IMR-90 (cell line): ENCODE results near the gene GAB1. TPM values are rescaled to one million over a fixed set of nuclear protein-coding genes. Genes with fewer than 3 reads are reported as not detected.

ENCODE experiments used
- ATAC-seq: fragments of 200-7000 bp; cut with Tn5 transposase; 2 replicates; pipeline ENCODE4 v1.9.1; 2020; ENCODE audit warnings: low read depth, mild to moderate bottlenecking, moderate library complexity
- BruUV-seq: library from RNA; stranded (reverse); fragments of 400-500 nt; replicated peaks from 2 replicates; lab custom pipeline; 2021; lab: Mats Ljungman, UMichigan
- CTCF ChIA-PET: fragments of 300-600 bp; formaldehyde crosslinking; extraction: SDS; loops from one replicate; lab custom pipeline; 2021; ENCODE audit warnings: antibody characterized with exemption; lab: Yijun Ruan, JAX
- POLR2A ChIA-PET: fragments of 300-600 bp; sonication (Branson Sonifier 250); formaldehyde crosslinking; loops from one replicate; lab custom pipeline; 2022; ENCODE audit warnings: antibody characterized with exemption; ENCODE audit not compliant: unreplicated experiment; lab: Charles Lee
- DNase-seq: peaks from one replicate; pipeline ENCODE4 v3.0.0; 2013
- H2AFZ ChIP-seq: replicated peaks from 2 replicates; pipeline ENCODE3; 2013; ENCODE audit warnings: low read length, mild to moderate bottlenecking; ENCODE audit not compliant: poor library complexity
- H2AK5ac ChIP-seq: 2 replicates; pipeline ENCODE4 v1.6.1; 2013; ENCODE audit warnings: low read depth, low read length, inconsistent platforms
- H2AK9ac ChIP-seq: replicated peaks from 2 replicates; pipeline ENCODE3; 2013; ENCODE audit warnings: mild to moderate bottlenecking, low read depth, low read length, moderate library complexity; ENCODE audit not compliant: poor library complexity
- H2BK120ac ChIP-seq: 2 replicates; pipeline ENCODE4 v1.6.1; 2013; ENCODE audit warnings: low read depth, low read length, inconsistent platforms
- H2BK15ac ChIP-seq: 3 replicates; pipeline ENCODE4 v1.6.1; 2013; ENCODE audit warnings: low read depth, low read length, inconsistent platforms
- H2BK20ac ChIP-seq: 2 replicates; pipeline ENCODE4 v1.6.1; 2013; ENCODE audit warnings: low read depth, mild to moderate bottlenecking, inconsistent platforms, low read length, moderate library complexity
- H2BK5ac ChIP-seq: 2 replicates; pipeline ENCODE4 v1.6.1; 2013; ENCODE audit warnings: mild to moderate bottlenecking, low read depth, low read length, inconsistent platforms; ENCODE audit not compliant: poor library complexity, severe bottlenecking
- H3K14ac ChIP-seq: replicated peaks from 2 replicates; pipeline ENCODE4 v1.6.1; 2013; ENCODE audit warnings: low read depth, low read length, inconsistent platforms
- H3K18ac ChIP-seq: 2 replicates; pipeline ENCODE4 v1.6.1; 2013; ENCODE audit warnings: low read depth, low read length, control low read depth
- H3K23ac ChIP-seq: 2 replicates; pipeline ENCODE4 v1.6.1; 2013; ENCODE audit warnings: low read depth, low read length, inconsistent platforms
- H3K27ac ChIP-seq: 2 replicates; pipeline ENCODE4 v1.5.1; 2013; ENCODE audit warnings: mild to moderate bottlenecking, control low read depth, low read length; ENCODE audit not compliant: insufficient read depth
- H3K27me3 ChIP-seq: 2 replicates; pipeline ENCODE4 v1.6.1; 2013; ENCODE audit warnings: low read length; ENCODE audit not compliant: control insufficient read depth, insufficient read depth
- H3K36me3 ChIP-seq: 2 replicates; pipeline ENCODE4 v1.6.1; 2013; ENCODE audit warnings: low read length, mixed read lengths; ENCODE audit not compliant: control insufficient read depth, insufficient read depth
- H3K4ac ChIP-seq: 2 replicates; pipeline ENCODE4 v1.6.1; 2013; ENCODE audit warnings: low read depth, low read length, inconsistent platforms
- H3K4me1 ChIP-seq: 2 replicates; pipeline ENCODE4 v1.6.1; 2013; ENCODE audit warnings: low read length, mixed read lengths; ENCODE audit not compliant: control insufficient read depth, insufficient read depth
- H3K4me2 ChIP-seq: 2 replicates; pipeline ENCODE4 v1.6.1; 2013; ENCODE audit warnings: low read depth, mild to moderate bottlenecking, control low read depth, low read length, moderate library complexity
- H3K4me3 ChIP-seq: 2 replicates; pipeline ENCODE4 v1.5.1; 2013; ENCODE audit warnings: low read depth, mild to moderate bottlenecking, control low read depth, low read length, moderate library complexity; ENCODE audit not compliant: insufficient read depth
- H3K56ac ChIP-seq: 2 replicates; pipeline ENCODE4 v1.6.1; 2013; ENCODE audit warnings: low read length, inconsistent platforms; ENCODE audit not compliant: insufficient read depth; ENCODE audit errors: extremely low read depth
- H3K79me1 ChIP-seq, 2 experiments: 2 replicates each; pipeline ENCODE4 v1.6.1; 2013; ENCODE audit warnings: low read length in 2 of 2, inconsistent platforms in 1 of 2, low read depth in 1 of 2
- H3K9ac ChIP-seq: 2 replicates; pipeline ENCODE4 v1.6.1; 2013; ENCODE audit warnings: low read depth, low read length, control low read depth
- H3K9me1 ChIP-seq: 2 replicates; pipeline ENCODE4 v1.6.1; 2013; ENCODE audit warnings: low read length, inconsistent platforms; ENCODE audit not compliant: insufficient read depth
- H3K9me3 ChIP-seq: 2 replicates; pipeline ENCODE4 v1.6.1; 2013; ENCODE audit warnings: low read length; ENCODE audit not compliant: control insufficient read depth, insufficient read depth
- H4K20me1 ChIP-seq: 2 replicates; pipeline ENCODE4 v1.6.1; 2013; ENCODE audit warnings: low read length, inconsistent platforms; ENCODE audit not compliant: insufficient read depth
- H4K5ac ChIP-seq: 2 replicates; pipeline ENCODE4 v1.6.1; 2013; ENCODE audit warnings: mild to moderate bottlenecking, low read depth, low read length, control low read depth
- H4K8ac ChIP-seq, 2 experiments: 2 replicates each; pipeline ENCODE4 v1.6.1; 2013; ENCODE audit warnings: low read depth in 2 of 2, low read length in 2 of 2, control low read depth in 1 of 2, inconsistent platforms in 1 of 2
- H4K91ac ChIP-seq: 2 replicates; pipeline ENCODE4 v1.6.1; 2013; ENCODE audit warnings: low read depth, low read length, inconsistent platforms; ENCODE audit not compliant: insufficient read depth
- BHLHE40 ChIP-seq: fragments of 150-350 bp; IDR thresholded peaks from 2 replicates; pipeline ENCODE4 v1.6.1; 2016; ENCODE audit warnings: mild to moderate bottlenecking, low read depth, low read length
- ELK1 ChIP-seq: fragments of 150-350 bp; IDR thresholded peaks from 2 replicates; pipeline ENCODE4 v1.6.1; 2016; ENCODE audit warnings: low read depth, mild to moderate bottlenecking, low read length, moderate library complexity, borderline replicate concordance
- MAFK ChIP-seq: IDR thresholded peaks from 2 replicates; pipeline ENCODE4 v1.6.1; 2012; ENCODE audit warnings: low read depth, low read length, improper control_type of control experiment
- MAZ ChIP-seq: IDR thresholded peaks from 2 replicates; pipeline ENCODE4 v1.6.1; 2012; ENCODE audit warnings: low read depth, mild to moderate bottlenecking, low read length, improper control_type of control experiment, moderate library complexity, borderline replicate concordance
- MXI1 ChIP-seq: IDR thresholded peaks from 2 replicates; pipeline ENCODE4 v1.6.1; 2012; ENCODE audit warnings: low read depth, mild to moderate bottlenecking, low read length, moderate library complexity, borderline replicate concordance
- RAD21 ChIP-seq: IDR thresholded peaks from 2 replicates; pipeline ENCODE4 v1.6.1; 2012; ENCODE audit warnings: low read length, improper control_type of control experiment
- RCOR1 ChIP-seq: IDR thresholded peaks from 2 replicates; pipeline ENCODE4 v1.6.1; 2012; ENCODE audit warnings: mild to moderate bottlenecking, low read length, improper control_type of control experiment; ENCODE audit not compliant: insufficient replicate concordance
- WGBS, 2 experiments: methylation state at CpG; one replicate each; pipeline versions ENCODE4 v1.1.5 to v1.1.7; 2013; ENCODE audit warnings: missing lambda C conversion rate in 2 of 2; ENCODE audit not compliant: insufficient read length in 1 of 2; ENCODE audit errors: extremely low coverage in 2 of 2; 5-methylcytosine and 5-hydroxymethylcytosine counted together
- dilution Hi-C: fragments of 300-500 bp; cut with HindIII; formaldehyde crosslinking; loops from one replicate; pipeline ENCODE4 v1.14.3; 2018; ENCODE audit warnings: low sequenced_read_pairs; ENCODE audit not compliant: unreplicated experiment
- in situ Hi-C: fragments of 300-500 bp; cut with MboI; formaldehyde crosslinking; loops from 3 replicates; pipeline ENCODE4 v1.14.3; 2019; ENCODE audit warnings: low sequenced_read_pairs, inconsistent platforms, mixed read lengths
- intact Hi-C: fragments of 100-400 bp; cut with micrococcal nuclease; formaldehyde crosslinking; loops from 2 replicates; pipeline ENCODE4 v1.10.0; 2022
- polyA plus RNA-seq, 3 experiments: library from polyadenylated mRNA; depleted of rRNA; stranded (reverse); fragments of >200 nt; gene quantifications; 2 replicates each; pipeline ENCODE4 v1.2.3, GENCODE V29; 2012; ENCODE audit warnings: low replicate concordance in 1 of 3
- total RNA-seq: library from RNA; depleted of rRNA; stranded (reverse); fragments of >200 nt; gene quantifications from 2 replicates; pipeline ENCODE4 v1.2.3, GENCODE V29; 2012
- TF ChIP-seq, protein P1 (sequence below): conservative IDR thresholded peaks from 2 replicates; pipeline ENCODE4 v1.5.1; 2012; ENCODE audit warnings: mild to moderate bottlenecking, low read depth, low read length, improper control_type of control experiment

GAB1 gene
- total and polyA plus RNA-seq, 2 of the 4 experiments (the other 2 are of a cell fraction) = 2.8 to 12.0 TPM

GRCh38 chr4:143364063-143364462 lies 27.4 kb downstream of the GAB1 start:
- in situ Hi-C loops = no loop called here
- H3K27ac ChIP-seq = no peak overlapping the region

More at GRCh38 chr4:143364063-143364462, 27.4 kb downstream of the GAB1 start:
- Histone ChIP-seq H3K9ac (no peak overlapping the region), H2BK15ac (no peak overlapping the region), H2BK20ac (no peak overlapping the region), H3K56ac (no peak overlapping the region), H3K4ac (no peak overlapping the region), H3K9me3 (no peaks in the 10 kb centered on the region), H3K79me1 (peaks cover 37 to 48% of the 10 kb centered on the region in 2 experiments), H3K4me2 (no peak overlapping the region), H4K20me1 (peaks cover 6% of the 10 kb centered on the region; the same call in 1 of the 2 replicates), H3K14ac (no peak overlapping the region), H3K4me3 (no peak overlapping the region), H3K9me1 (peaks cover 9% of the 10 kb centered on the region; the same call in 1 of the 2 replicates), H3K27me3 (no peaks in the 10 kb centered on the region), H3K23ac (no peak overlapping the region), H2AFZ (no peak overlapping the region), H2BK120ac (no peak overlapping the region), H4K5ac (no peak overlapping the region), H4K91ac (no peak overlapping the region), H2BK5ac (no peak overlapping the region), H3K4me1 (peaks cover 9% of the 10 kb centered on the region), H3K36me3 (no peaks in the 10 kb centered on the region), H3K18ac (no peak overlapping the region), H2AK9ac (no peak overlapping the region), H4K8ac (no peak overlapping the region), H2AK5ac (no peak overlapping the region)
- WGBS, 2 experiments = no CpG with 5 or more reads among the region's 5 CpGs
- DNase-seq (no peak), ATAC-seq (no peak)
- intact Hi-C loops = no loop called here
- TF ChIP-seq RCOR1 (no peak), ELK1 (no peak), MAZ (no peak), BHLHE40 (no peak), RAD21 (no peak), MAFK (no peak), MXI1 (no peak)
- TF ChIP-seq, protein P1, sequence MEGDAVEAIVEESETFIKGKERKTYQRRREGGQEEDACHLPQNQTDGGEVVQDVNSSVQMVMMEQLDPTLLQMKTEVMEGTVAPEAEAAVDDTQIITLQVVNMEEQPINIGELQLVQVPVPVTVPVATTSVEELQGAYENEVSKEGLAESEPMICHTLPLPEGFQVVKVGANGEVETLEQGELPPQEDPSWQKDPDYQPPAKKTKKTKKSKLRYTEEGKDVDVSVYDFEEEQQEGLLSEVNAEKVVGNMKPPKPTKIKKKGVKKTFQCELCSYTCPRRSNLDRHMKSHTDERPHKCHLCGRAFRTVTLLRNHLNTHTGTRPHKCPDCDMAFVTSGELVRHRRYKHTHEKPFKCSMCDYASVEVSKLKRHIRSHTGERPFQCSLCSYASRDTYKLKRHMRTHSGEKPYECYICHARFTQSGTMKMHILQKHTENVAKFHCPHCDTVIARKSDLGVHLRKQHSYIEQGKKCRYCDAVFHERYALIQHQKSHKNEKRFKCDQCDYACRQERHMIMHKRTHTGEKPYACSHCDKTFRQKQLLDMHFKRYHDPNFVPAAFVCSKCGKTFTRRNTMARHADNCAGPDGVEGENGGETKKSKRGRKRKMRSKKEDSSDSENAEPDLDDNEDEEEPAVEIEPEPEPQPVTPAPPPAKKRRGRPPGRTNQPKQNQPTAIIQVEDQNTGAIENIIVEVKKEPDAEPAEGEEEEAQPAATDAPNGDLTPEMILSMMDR = no peak
- dilution Hi-C loops = no loop called here
- POLR2A ChIA-PET = no interaction called here
- no TSS peak for BruUV-seq
- CTCF ChIA-PET = no interaction called here
